Activated naive CD8-positive, alpha-beta T cell (primary cell): ENCODE measurements around the gene OR1L6.

Source experiments
- H3K27ac Mint-ChIP-seq: one replicate; pipeline ENCODE4 v1.8.0; 2021; ENCODE audit warnings: mixed read lengths
- H3K27me3 Mint-ChIP-seq: one replicate; pipeline ENCODE4 v1.8.0; 2021; ENCODE audit warnings: mixed read lengths
- H3K36me3 Mint-ChIP-seq: one replicate; pipeline ENCODE4 v1.8.0; 2021; ENCODE audit warnings: mixed read lengths
- H3K4me1 Mint-ChIP-seq: one replicate; pipeline ENCODE4 v1.8.0; 2021; ENCODE audit warnings: low read depth, mixed read lengths
- H3K4me3 Mint-ChIP-seq: one replicate; pipeline ENCODE4 v1.8.0; 2021; ENCODE audit warnings: mild to moderate bottlenecking, mixed read lengths
- H3K9me3 Mint-ChIP-seq: one replicate; pipeline ENCODE4 v1.8.0; 2021; ENCODE audit warnings: low read depth, mixed read lengths

Gene OR1L6, protein sequence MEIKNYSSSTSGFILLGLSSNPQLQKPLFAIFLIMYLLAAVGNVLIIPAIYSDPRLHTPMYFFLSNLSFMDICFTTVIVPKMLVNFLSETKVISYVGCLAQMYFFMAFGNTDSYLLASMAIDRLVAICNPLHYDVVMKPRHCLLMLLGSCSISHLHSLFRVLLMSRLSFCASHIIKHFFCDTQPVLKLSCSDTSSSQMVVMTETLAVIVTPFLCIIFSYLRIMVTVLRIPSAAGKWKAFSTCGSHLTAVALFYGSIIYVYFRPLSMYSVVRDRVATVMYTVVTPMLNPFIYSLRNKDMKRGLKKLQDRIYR

DNA sequence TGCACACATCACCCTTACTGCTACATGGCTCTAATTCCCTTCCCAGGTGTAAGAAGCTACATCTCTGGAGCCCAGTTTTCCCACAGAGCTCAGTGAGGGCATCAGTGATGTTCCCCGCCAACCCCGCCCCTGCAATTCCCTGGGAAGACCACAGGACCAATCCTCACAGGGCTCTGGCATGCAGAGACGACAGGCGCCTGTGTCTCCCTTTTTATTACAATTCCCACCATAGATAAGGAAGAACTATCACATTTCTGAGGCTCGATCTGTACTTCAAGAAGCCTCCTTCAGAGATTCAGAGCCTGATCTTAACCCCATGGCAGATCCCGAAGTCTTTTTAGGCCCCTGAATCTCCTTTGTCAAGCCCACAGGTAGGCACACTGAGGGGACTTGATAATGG, at the start of gene OR1L6:
Gene OR1L6, plus strand, starts transcription at position 301 of the 400 bp plus-strand sequence. CDS start 7,545 bp downstream, outside the sequence.
- no peak within 1 kb of the TSS for H3K4me3 Mint-ChIP-seq
- peaks cover 11% of the 10 kb centered on the region for H3K36me3 Mint-ChIP-seq

DNA sequence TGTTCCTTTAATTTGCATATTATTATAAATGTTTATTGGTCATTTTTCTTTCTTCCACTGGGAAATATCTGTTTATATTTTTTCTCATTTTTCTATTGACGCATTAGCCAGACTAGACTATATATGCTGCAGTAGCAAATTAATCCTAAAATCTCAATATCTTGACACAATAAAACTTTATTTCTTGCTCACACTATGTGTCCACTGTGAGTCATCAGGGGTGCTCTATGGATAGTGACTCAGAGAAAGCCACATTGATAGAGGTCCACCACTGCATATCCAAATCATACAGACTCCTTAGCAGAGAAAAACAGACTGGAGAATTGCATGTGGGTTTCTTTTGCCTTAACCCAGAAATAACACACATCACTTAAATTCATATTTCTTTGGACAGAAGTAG, 46.4 kb upstream of the OR1L6 start:
- Mint-ChIP-seq H3K36me3 (peaks cover 2% of the 10 kb centered on the region), H3K4me1 (no peaks in the 10 kb centered on the region), H3K9me3 (peaks cover 21% of the 10 kb centered on the region), H3K27ac (no peak overlapping the region), H3K27me3 (peaks cover under 1% of the 10 kb centered on the region), H3K4me3 (no peak overlapping the region)

More for the DNA sequence above, at the start of gene OR1L6:
- H3K9me3 Mint-ChIP-seq: peaks cover 19% of the 10 kb centered on the region
- no peak within 1 kb of the TSS for H3K27ac Mint-ChIP-seq
- no peaks in the 10 kb centered on the region for H3K4me1 Mint-ChIP-seq
- H3K27me3 Mint-ChIP-seq: no peaks in the 10 kb centered on the region

DNA sequence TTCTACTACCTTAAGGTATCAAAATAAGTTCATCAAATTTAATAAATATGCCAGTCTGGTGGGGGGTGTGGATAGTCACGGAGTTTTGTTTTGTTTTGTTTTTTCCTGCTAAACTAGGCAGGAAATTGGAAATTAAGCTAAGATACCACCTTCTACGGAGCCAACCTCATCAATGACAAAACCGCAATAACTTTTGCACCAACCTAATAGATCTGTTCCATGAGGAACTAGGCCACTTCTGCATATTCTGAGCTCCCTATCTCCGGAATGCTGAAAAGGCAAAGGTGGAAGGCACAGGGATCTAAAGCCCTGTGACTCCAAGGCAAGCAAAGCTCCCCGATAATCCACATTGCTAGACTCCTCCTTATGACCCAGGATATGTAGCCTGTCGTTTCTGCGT, 24.1 kb upstream of the OR1L6 start:
- H3K27ac Mint-ChIP-seq: no peak overlapping the region
- no peaks in the 10 kb centered on the region for H3K4me1 Mint-ChIP-seq
- H3K36me3 Mint-ChIP-seq: peaks cover 12% of the 10 kb centered on the region
- H3K27me3 Mint-ChIP-seq: no peaks in the 10 kb centered on the region
- no peak overlapping the region for H3K4me3 Mint-ChIP-seq
- H3K9me3 Mint-ChIP-seq: peaks cover 25% of the 10 kb centered on the region

DNA sequence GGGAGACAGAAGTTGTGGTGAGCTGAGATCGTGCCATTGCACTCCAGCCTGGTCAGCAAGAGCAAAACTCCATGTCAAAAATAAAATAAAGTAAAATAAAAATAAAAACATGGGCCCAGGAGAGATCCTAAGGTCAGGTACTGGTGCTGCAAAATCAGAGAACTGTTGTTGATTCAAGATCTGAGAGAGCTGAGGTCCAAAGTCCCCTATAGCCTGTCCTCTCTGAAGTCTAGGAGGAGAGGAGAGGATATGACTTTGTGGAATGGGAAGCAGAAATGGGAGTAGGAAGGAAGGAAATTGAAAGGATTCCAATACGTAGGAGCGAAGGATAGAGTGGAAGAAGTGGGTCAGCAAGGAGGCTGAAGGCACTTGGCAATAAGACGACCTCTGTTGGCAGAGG, 22.9 kb upstream of the OR1L6 start:
- Mint-ChIP-seq H3K27ac (no peak overlapping the region), H3K4me1 (no peaks in the 10 kb centered on the region), H3K4me3 (no peak overlapping the region), H3K9me3 (peaks cover 25% of the 10 kb centered on the region), H3K27me3 (no peaks in the 10 kb centered on the region), H3K36me3 (peaks cover 12% of the 10 kb centered on the region)

GRCh38 chr9:122723690-122724089, 18.4 kb upstream of the OR1L6 start, which contains the start of gene OR1L4:
OR1L4 (plus strand) TSS chr9:122723990; CDS start chr9:122723990, 0 bp downstream.
- H3K9me3 Mint-ChIP-seq: peaks cover 30% of the 10 kb centered on the region
- H3K36me3 Mint-ChIP-seq: peaks cover 25% of the 10 kb centered on the region
- no peaks in the 10 kb centered on the region for H3K4me1 Mint-ChIP-seq
- no peaks in the 10 kb centered on the region for H3K27me3 Mint-ChIP-seq
- H3K4me3 Mint-ChIP-seq: no peak within 1 kb of the TSS
- no peak within 1 kb of the TSS for H3K27ac Mint-ChIP-seq

DNA sequence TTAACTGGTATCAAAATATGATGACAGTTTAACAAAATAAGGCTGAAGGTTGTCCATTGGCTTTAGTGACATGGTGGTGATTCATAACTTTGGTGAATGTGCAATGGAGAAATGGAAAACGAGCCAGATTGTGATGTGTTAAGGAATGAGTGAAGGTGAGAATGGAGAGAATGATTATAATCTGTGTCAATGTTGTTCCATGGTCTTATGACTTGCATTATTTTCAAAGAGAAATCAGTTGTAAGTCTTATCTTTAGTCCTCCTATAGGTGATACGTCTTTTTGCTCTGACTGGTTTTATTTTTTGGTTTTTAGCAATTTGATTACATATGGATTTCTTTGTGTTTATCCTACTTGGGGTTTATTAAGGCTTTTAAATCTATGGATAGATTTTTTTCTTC, 12.7 kb downstream of the OR1L6 start:
- Mint-ChIP-seq H3K36me3 (peaks cover 34% of the 10 kb centered on the region), H3K4me1 (no peaks in the 10 kb centered on the region), H3K27me3 (peaks cover 8% of the 10 kb centered on the region), H3K4me3 (no peak overlapping the region), H3K27ac (no peak overlapping the region), H3K9me3 (peaks cover 21% of the 10 kb centered on the region)

- peaks cover 31% of the 10 kb centered on the region for H3K9me3 Mint-ChIP-seq
- H3K4me3 Mint-ChIP-seq: no peak overlapping the region
- peaks cover 28% of the 10 kb centered on the region for H3K36me3 Mint-ChIP-seq
- no peak overlapping the region for H3K27ac Mint-ChIP-seq
- H3K27me3 Mint-ChIP-seq: no peaks in the 10 kb centered on the region
- no peaks in the 10 kb centered on the region for H3K4me1 Mint-ChIP-seq
Observed at GRCh38 chr9:122767817-122768216, 25.7 kb downstream of the OR1L6 start.

DNA sequence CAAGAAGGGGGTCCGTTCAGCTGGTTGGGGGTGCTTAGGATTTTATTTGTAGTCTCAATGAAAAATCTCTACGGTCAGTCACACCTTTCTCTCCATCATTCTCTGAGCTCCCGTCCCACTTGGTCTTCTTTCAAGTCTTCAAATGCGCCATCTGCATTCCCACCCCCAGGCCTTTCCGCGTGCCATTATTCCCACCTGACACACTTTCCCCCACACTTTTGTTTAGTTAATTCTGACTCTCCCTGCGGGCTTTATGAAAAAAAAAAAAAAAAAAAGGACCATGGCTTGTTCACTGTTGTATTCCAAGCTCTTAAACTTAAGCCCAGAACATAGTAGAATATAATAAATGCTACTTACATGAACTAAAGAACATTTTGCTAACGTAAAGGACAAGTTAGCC, 34.9 kb downstream of the OR1L6 start:
- H3K27ac Mint-ChIP-seq: no peak overlapping the region
- no peaks in the 10 kb centered on the region for H3K27me3 Mint-ChIP-seq
- no peak overlapping the region for H3K4me3 Mint-ChIP-seq
- no peaks in the 10 kb centered on the region for H3K4me1 Mint-ChIP-seq
- peaks cover 8% of the 10 kb centered on the region for H3K36me3 Mint-ChIP-seq
- peaks cover 12% of the 10 kb centered on the region for H3K9me3 Mint-ChIP-seq

- no peaks in the 10 kb centered on the region for H3K27me3 Mint-ChIP-seq
- H3K4me3 Mint-ChIP-seq: no peak overlapping the region
- H3K4me1 Mint-ChIP-seq: no peaks in the 10 kb centered on the region
- no peak overlapping the region for H3K27ac Mint-ChIP-seq
- H3K9me3 Mint-ChIP-seq: peaks cover 7% of the 10 kb centered on the region
- H3K36me3 Mint-ChIP-seq: peaks cover 2% of the 10 kb centered on the region
Observed at GRCh38 chr9:122777935-122778627, 36.0 kb downstream of the OR1L6 start.

DNA sequence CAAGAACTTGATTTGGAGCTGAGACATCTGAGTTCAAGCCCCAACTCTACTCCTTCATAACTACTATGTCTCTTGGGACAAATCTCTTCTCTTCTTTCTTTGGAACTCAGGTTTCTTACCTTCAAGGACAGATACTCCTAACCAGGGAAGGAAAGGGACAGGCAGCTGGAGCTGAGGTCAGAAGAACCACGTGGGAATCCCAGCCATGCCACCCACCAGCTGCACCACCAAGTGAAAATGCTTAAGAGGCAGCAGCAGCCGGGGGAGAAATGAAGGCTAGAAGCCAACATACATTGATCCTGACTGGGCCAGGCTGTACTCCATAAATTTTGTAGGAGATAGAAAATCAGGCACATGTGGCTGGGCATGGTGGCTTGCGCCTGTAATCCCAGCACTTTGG, 37.1 kb downstream of the OR1L6 start:
- Mint-ChIP-seq H3K27ac (no peak overlapping the region), H3K9me3 (no peaks in the 10 kb centered on the region)

GRCh38 chr9:122780026-122780425, 37.9 kb downstream of the OR1L6 start:
- no peak overlapping the region for H3K27ac Mint-ChIP-seq
- H3K9me3 Mint-ChIP-seq: no peaks in the 10 kb centered on the region
- H3K4me3 Mint-ChIP-seq: no peak overlapping the region
- no peaks in the 10 kb centered on the region for H3K4me1 Mint-ChIP-seq
- no peaks in the 10 kb centered on the region for H3K36me3 Mint-ChIP-seq
- no peaks in the 10 kb centered on the region for H3K27me3 Mint-ChIP-seq

More for the DNA sequence above, 37.1 kb downstream of the OR1L6 start:
- Mint-ChIP-seq H3K4me1 (no peaks in the 10 kb centered on the region), H3K36me3 (no peaks in the 10 kb centered on the region), H3K4me3 (no peak overlapping the region), H3K27me3 (no peaks in the 10 kb centered on the region)

- H3K36me3 Mint-ChIP-seq: no peaks in the 10 kb centered on the region
- no peaks in the 10 kb centered on the region for H3K27me3 Mint-ChIP-seq
- H3K9me3 Mint-ChIP-seq: no peaks in the 10 kb centered on the region
- H3K4me3 Mint-ChIP-seq: no peak overlapping the region
- no peaks in the 10 kb centered on the region for H3K4me1 Mint-ChIP-seq
- H3K27ac Mint-ChIP-seq: no peak overlapping the region
Observed at GRCh38 chr9:122781671-122782070, 39.6 kb downstream of the OR1L6 start.

DNA sequence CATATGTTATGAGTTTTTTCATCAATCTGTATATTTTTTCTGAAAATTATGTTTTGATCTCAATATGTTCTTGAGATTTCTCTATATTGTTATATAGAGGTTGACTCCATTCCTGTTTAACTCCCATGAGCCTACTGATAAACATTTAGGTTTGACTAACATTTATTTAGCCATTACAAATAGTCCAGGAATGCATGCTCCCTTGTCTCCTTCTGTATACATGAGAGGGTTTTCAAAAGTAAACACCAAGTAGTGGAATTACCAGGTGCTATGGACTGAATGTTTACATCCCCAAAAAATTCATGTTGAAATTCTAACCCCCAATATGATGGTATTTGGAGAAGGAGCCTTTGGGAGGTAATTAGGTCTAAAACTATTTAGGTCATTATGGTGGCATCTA, 43.2 kb downstream of the OR1L6 start:
- no peaks in the 10 kb centered on the region for H3K27me3 Mint-ChIP-seq
- no peaks in the 10 kb centered on the region for H3K4me1 Mint-ChIP-seq
- no peak overlapping the region for H3K4me3 Mint-ChIP-seq
- H3K27ac Mint-ChIP-seq: no peak overlapping the region
- H3K9me3 Mint-ChIP-seq: no peaks in the 10 kb centered on the region
- H3K36me3 Mint-ChIP-seq: peaks cover 2% of the 10 kb centered on the region

- Mint-ChIP-seq H3K4me1 (no peaks in the 10 kb centered on the region), H3K36me3 (peaks cover 2% of the 10 kb centered on the region), H3K27ac (no peak overlapping the region), H3K4me3 (no peak overlapping the region), H3K9me3 (no peaks in the 10 kb centered on the region), H3K27me3 (no peaks in the 10 kb centered on the region)
Observed at GRCh38 chr9:122786338-122786737, 44.2 kb downstream of the OR1L6 start.

DNA sequence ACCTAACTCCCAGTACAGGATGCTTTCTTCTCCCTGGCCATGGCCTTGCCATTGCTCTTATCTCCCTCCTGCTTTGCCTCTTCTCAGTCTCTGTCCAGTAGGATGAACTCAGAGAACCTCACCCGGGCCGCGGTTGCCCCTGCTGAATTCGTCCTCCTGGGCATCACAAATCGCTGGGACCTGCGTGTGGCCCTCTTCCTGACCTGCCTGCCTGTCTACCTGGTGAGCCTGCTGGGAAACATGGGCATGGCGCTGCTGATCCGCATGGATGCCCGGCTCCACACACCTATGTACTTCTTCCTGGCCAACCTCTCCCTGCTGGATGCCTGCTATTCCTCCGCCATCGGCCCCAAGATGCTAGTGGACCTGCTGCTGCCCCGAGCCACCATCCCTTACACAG, 46.7 kb downstream of the OR1L6 start, which contains the start of gene OR5C1:
Gene OR5C1, plus strand, starts transcription at position 103 of the 400 bp plus-strand sequence. Its CDS starts 0 bp downstream, at position 103.
- Mint-ChIP-seq H3K27ac (no peak within 1 kb of the TSS), H3K4me3 (no peak within 1 kb of the TSS), H3K4me1 (no peaks in the 10 kb centered on the region), H3K27me3 (no peaks in the 10 kb centered on the region), H3K36me3 (peaks cover 6% of the 10 kb centered on the region), H3K9me3 (no peaks in the 10 kb centered on the region)
